ENCODE data around the gene NELFB.

NELFB gene

DNA sequence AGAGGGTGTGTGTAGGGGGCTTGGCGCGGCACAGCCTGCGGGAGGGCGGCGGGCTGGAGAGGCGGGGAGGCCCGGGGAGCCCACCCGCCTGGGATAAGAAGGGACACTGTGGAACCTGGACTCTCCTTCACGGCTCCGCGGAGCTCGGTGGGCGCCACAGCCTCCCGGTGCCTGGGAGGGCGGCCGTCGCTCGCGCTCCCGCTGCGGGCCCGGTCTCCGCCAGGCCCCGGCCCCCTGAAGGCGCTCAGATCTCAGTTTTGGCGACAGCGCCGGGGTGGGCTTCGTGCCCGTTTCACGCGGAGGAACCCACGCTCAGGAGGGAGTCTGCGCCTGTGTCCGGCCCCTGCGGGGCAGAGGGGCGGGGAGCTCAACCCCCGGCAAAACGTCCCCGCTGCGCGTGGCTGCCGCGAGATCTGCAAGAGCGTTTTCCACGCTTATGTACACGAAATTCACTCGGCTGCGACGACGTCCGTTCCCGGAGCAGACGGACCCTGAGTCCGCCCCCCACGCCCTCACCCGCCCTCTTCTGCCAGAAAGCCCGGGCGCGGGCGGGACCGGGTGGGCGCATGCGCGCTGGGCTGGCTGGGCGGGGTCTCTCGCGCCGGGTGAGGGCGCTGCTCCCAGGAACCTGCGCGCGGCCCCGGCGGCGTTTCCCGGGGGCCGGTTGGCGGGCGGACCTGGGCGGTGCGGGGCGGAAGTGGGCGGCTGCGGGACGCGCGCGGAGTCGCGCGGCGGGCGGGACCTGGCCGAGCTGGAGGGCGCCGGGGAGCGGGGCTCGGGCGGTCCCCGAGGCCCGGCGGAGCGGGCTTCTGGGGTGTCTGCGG, at the start of gene NELFB:
Gene NELFB (plus strand): TSS at position 704 of the 824 bp plus-strand sequence.
- DNase-seq: peak; percentile 91

DNA sequence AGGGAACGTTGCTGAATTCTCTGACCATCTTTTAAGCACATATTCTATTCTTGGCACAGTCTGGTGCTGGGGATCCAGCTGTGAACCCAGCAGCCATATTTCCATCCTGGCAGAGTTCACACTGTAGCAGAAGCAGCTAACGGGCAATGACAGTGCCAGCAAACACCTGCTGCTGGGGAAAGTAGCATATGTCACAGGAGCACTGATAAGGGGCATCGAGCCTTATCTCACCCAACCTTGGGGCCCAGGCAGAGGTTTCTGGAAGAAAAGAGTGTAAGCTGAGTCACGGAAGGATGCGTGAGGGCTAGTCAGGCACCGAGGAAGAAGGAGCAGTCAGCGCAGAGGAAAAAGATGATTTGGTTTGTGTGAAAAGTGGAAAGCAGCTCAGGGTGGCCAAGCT, 48.5 kb upstream of the NELFB start:
- DNase-seq: no peak

DNA sequence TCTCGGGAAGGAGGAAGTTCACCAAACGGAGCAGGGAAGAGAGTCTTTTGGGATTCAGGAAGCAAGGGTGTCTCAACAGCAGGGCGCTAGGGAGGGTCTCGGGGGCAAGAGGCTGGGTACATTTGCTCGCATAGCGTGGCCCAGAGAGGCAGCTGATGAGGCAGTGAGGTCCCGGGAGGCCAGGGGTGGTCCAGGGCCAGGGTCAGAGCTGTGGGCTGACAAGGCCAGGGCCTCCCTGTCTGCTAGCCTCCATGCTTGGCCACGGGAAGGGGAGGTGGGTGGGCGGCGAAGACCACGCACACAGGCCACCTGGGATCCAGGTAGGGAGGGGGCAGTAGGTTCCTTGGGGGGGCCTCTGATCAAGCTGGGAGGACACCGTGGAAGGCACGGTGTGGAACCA, 43.6 kb upstream of the NELFB start:
- no peak for DNase-seq

DNA sequence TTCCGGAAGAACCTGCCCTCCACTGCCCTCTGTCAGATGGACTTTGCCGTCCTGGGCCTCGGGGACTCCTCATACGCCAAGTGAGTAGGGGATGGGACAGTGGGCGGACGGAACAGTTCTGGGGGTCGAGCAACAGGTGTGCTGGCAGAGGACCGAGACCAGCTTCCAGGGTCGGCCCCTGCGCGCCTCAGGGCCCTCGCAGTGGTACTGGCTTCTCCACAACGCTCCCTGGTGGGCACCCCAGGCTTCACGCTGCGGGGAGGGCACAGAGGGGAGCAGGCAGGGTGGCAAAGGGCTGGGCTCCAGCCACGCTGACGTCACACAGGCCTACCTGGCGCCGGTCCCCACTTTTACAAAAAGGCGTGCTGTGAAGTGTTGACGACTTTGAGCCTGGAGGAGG, 42.6 kb upstream of the NELFB start:
- no peak for DNase-seq

DNA sequence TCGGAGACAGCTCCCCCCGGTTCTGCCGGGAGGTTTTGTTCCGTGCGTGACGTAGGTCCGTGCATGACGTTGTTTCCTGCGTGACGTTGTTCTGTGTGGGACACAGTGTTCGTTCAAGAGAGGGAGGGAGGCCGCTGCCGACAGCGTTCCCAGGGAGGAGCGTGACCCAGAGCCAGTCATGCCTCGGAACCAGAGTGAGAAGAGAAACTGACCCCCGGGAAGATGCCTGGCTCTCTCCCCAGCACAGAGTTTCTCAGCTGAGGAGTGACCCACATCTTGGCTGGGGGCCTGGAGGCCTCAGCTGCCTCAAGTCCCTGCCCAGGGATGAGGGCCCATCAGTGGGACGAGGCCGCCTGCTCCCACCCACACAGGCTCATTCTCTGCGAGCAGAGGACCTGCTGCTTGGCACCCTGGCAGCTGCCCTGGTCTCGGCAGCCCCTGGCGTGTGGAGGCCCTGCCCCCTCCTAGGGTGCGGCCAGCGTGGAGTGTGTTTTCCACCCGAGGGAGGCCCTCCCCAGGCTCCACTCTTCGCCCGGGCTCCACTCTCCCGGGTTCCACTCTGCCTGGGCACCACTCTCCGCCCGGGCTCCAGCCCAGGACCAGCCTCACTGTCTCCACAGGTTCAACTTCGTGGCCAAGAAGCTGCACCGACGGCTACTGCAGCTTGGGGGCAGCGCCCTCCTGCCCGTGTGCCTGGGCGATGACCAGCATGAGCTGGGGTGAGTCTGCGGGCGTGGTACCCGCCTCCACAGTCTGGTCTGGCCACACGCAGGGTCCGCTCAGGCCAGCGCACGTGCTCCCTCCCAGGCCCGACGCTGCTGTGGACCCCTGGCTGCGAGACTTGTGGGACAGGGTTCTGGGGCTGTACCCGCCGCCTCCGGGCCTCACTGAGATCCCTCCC, 41.7 kb upstream of the NELFB start:
- no peak for DNase-seq

- DNase-seq: no peak
These were observed 40.5 kb upstream of the NELFB start for GRCh38 chr9:137214620-137215019.

DNA sequence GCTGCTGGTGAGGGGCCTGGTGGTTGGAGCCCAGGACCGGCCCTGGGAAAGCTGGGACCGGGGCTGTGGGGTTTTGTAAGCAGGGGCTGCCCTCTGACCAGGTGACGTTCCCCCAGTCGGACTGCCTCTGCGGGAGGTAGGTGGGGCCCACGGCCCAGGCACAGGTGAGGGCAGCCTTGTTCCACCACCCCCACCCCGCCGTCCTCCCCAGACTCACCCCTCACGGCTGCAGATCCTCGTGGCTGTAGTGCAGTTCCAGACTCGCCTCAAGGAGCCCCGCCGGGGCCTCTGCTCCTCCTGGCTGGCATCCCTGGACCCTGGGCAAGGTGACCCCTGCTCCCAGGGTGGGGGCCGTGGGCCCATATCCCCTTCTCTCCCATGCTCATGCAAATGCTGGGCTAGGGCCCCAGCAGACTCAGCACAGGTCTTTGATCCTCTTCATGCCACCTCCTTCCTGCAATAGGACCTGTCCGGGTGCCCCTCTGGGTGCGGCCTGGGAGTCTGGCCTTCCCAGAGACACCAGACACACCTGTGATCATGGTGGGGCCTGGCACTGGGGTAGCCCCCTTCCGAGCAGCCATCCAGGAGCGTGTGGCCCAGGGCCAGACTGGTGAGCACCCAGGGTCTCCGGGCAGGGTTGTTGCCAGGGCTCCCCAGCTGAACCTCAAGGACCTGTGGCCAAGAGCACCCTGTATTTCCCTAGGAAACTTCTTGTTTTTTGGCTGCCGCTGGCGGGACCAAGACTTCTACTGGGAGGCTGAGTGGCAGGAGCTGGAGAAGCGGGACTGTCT, 39.7 kb upstream of the NELFB start:
- DNase-seq: no peak

- no peak for DNase-seq
These were observed 38.8 kb upstream of the NELFB start for GRCh38 chr9:137216188-137216965.

DNA sequence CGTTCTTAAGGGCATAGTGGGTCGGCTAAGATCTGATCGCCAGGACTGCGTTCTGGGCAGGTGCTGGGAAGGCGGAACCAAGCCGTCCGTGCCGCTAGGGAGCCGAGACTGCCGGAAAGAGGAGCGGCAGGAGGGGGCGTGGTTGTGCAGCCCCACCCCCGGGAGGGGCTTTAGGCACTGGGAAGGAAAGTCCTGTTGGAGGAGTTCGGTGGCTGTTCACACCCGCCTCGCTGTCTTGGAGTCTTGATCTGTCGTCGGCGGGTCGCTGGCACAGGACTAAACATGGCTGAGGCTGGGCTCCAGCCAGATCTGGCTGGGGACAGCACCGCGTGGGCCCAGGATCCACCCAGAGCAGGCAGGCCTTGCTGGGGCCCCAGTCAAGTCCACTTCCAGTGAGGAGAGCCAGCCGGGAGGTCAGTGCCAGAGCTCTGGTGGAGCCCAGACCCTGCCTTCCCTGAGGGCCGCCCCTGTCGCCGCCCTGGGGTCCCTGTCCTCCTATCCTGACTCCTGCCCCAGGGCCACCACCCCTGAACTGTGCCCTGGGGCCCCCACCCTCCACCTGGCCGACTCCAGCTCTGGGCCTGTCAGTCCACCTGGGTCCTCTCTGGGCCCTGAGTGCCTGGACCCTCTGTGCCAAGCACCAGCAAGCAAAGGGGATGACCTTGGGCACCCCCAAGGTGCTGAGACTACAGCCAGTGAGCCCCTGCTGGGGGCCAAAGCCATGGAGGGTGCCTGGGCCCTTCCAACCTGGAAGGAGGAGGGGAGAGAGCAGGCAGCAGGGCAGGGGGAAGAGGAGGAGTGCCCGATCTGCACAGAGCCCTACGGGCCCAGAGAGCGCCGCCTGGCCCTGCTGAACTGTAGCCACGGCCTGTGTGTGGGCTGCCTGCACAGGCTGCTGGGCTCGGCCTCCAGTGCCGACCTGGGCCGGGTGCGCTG, 37.6 kb upstream of the NELFB start:
- DNase-seq: no peak

DNA sequence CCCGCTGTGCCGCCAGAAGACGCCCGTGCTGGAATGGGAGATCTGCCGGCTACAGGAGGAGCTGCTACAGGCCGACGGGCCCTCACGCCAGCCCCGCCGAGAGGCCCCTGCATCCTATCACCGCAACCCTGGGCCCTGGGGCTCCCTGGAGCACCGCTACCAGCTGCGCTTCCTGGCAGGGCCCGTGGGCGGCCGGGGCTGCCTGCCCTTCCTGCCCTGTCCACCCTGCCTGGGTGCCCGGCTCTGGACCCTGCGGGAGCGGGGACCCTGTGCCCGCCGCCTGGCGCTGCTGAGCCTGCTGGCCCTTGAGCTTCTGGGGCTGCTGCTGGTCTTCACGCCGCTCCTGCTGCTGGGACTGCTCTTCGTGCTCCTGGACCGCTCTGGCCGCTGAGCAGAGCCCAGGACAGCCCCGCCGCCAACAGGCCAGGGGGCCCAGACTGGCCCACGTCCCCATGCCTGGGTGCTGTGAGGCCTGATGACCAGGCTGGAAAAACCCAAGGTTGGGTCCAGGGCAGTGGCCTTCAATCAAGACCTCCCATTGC, 36.8 kb upstream of the NELFB start:
- no peak for DNase-seq

DNA sequence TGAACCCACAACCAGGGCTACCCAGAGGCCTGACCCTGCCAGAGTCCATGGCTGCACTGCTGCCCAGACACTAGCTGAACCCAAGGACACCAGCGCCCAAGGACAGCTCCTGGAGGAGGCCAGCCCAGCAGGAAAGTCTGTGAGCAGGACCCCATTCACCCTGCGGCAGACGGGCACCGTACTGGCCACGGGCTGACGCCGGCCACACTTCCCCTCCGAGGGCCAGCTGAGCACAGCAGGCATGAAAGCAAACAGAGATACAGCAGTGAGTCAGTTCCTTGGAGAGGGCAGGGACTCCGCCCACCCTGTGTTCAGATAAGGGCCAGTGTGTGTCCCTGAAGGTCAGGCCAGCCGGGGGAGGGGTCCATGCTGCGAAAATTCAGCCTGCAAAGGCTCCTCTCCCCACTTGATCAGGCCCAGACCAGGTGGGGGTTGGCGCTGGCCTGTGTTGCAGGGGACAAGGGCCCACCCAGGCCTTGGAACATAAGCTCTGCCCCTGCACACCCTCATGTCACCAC, 36.3 kb upstream of the NELFB start:
- no peak for DNase-seq

GRCh38 chr9:137219757-137220316, 35.3 kb upstream of the NELFB start:
- DNase-seq: no peak

GRCh38 chr9:137220317-137221094, 34.6 kb upstream of the NELFB start:
- DNase-seq: no peak

- no peak for DNase-seq
These were observed 34.0 kb upstream of the NELFB start for GRCh38 chr9:137221095-137221505.

DNA sequence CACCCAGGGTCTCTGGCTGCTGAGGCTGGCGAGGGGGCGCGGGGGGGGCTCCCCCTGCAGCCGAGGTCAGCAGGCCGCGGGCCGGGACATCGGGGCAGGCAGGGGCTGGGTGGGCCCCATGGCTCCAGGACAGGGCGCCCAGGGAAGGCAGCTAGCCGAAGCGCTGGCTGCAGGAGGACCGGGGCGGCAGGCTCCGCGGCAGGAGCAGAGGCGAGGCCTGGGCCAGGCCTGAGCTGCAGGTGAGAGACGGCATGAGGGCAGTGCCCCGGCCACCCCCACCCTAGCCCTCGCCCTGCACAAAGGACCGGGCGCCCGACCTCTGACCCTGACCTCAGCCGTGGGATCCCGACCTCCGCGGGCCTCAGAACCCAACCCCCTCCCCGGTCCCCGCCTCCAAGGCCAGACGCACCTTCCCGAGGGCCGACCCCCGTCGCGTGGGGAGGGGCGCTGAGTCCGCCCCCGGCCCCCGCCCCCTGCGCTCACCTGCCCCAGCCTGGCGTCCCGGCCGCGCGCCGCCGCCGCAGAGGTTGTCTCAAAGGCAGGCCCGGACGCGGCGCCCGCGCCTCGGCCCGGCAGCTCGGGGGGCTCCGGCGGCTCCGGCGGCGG, 33.5 kb upstream of the NELFB start:
- DNase-seq: no peak

DNA sequence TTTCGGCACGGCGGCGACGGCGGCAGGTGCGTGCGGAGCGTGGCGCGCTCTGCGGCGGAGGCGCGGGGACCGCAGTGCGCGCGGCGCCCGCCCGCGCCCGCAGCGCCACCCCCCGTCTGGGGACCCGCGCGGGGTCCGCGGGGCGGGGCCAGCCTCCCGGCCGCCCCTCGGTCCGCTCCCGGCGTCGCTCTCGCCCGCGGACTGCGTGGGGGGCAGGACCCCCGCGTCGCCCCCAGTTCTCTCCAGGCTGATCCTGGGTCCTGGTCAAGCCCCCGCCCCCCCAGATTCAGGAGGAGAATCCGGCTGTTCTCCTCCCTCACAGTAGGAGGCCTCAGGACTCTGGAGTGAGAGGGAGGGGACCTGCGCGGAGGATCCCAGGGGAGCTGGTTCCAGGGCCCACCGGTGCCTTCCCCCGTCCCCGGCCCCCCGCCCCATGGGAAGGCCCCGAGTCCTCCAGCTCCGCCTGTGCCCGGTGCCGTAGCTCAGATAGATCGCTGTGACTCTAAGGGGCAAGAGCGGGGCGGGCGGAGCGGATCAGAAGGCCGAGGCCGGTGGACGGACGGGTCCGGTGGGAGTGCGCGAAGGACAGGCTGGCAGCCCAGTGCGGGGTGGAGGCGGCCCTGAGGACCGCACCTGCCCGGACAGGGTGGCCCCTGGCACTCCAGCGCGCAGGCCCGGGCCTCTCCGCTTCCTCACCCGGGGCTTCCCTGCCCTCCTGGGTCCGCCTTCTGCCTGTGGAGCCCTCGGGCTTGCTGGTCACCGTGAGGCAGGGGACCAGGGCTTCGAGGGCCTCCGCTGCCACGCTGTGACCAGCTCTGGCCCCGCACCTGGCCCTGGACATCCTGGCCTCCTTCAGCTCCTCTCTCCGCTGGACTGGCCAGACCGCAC, 32.7 kb upstream of the NELFB start, which contains the start of gene RNF208:
Gene RNF208 (minus strand): TSS at position 51 of the 888 bp plus-strand sequence. CDS start 1,028 bp downstream, outside the sequence.
- DNase-seq: no peak

DNA sequence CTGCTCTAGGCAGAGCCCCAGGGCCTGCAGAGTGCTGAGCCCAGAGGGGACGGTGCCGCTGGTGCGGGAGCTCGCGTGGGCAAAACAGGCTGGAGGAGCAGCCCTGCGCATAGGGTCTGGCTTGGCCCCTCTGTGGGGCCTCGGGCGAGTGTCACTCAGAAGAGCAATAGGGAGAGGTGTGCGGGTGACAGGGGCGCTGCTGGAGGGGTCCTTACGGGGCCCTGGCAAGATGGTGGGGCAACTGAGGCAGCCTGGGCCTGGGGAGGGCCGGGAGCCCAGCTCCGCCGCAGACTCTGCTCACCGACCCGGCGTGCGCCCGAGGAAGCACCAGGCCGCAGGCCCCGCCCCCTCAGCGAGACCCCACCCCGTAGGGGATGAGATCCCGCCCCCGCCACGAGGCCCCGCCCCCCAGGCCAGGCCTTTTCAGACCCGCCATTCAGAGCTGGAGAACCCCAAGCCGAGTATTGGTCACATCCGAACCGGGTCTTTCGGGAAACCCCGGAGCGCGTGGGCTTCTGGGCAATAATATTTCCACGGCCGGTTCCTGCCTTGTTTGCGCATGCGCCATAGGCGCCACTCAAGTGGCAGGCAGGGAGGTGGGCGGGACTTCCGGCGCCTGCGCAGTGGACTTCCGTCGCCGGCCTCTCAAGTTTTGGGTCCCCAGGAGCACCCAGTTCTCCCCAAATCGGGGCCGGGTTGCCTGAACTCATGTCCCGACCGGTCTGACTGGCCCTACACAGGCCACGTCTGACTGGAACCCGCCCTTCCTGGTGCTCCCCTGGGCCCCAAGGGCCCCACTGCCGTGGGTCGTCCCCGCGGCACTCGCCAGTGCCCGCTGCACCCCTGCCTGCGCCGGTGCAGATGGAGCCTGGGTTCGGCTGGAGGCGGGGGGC, 31.8 kb upstream of the NELFB start:
- DNase-seq: peak; percentile 99

Measured in CD4-positive, alpha-beta T cell treated with Interleukin-4 for 4 hours (primary cell).